SIG-M5 treated with dmso at 0.1 percent for 504 hours (cell line): ENCODE results near the gene SF3A1.

Experiments
- DNase-seq: peaks from one replicate; lab custom pipeline; 2025; ENCODE audit not compliant: unreplicated experiment; lab: John Stamatoyannopoulos, UW

Gene SF3A1

DNA sequence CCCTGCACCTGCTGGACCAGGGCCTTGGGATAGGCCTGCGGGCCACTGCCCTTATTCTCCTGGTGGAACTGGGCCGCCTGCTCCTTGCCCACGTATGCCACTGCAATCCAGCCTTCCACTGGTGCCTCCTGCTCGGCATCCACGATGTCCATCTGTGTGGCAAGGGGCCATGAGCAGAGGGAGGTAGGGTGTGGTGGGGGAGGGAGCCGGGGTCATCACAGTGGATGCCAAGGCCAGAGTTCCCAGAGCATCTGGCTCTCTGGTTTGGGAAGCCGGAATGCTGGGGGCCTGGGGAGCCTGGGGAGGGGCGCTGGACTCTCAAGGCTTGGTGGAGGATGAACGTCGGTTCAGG, 29.9 kb upstream of the SF3A1 start:
- DNase-seq, result no peak

DNA sequence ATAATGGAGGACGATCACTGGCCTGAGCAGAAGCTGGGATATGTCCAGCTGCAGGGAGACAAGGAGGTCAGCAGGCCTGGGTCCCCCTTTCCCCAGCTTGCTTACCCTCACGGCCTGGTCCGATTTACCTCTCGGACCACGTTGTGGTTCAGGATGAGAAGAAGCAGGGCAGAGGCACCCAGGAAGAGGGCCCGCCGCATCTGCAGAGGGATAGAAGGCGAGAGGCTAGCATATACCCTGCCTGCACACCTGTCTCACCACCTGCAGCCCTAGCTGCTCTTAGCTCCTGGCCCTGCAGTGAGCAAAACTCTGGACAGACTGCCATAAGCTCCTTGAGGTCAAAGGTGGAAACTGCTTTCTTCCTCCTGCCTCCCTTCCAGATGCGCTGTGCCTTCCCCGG, 29.2 kb upstream of the SF3A1 start:
- no peak for DNase-seq

DNA sequence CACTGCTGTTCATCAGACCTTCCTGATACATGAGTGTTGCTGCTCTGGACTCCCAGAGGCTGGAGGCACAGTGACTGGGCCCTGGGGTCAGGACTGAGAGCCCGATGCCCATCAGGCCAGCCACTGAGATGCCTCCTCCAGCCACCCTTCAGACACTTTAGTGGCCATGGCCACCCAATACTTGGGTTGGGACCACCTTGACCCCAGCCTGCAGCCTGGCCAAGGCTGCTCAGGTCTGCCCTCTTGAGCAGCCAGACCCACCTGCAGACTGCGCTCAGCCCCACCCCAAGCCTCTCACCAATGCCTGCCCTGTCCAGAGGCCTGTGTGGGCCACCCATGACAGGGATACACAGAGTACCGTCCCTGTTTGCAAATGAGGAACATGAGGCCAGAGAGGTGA, 26.4 kb upstream of the SF3A1 start:
- no peak for DNase-seq

DNA sequence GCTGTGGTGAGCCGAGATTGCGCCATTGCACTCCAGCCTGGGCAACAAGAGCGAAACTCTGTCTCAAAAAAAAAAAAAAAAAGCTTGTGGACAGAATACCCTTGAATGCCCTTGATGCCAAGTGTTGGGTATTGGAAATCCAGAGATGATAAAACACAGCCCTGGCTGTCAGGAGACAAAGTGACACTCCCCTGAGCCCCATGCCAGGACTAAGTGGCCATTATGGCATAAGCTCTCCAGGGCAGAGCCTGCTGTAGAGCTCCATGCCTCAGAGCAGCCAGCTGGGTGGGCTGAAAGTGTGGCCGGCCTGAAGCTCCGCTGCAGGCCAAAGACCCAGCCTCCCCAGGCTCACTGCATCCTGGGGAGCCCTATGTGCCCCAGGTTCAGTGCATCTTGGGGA, 25.6 kb upstream of the SF3A1 start:
- no peak for DNase-seq

DNA sequence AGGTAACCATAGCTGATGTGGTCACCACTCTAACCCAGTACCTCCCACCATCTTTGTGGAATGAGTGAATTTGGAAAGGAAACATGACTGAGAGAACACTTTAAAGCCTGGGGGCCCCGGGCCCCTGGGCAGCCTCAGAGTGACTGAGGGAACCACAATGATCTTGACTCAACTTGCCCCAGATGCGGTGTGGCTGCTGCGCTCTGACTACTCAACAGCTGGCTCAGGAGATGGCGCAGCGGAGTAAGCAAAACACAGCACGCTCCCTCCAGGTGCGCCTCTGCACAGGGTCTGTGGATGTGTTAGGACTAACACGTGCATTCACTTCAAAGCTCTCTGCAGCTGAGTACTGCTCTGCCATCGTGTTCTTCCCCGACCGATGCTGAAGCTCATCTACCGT, 24.6 kb upstream of the SF3A1 start:
- DNase-seq, result no peak

DNA sequence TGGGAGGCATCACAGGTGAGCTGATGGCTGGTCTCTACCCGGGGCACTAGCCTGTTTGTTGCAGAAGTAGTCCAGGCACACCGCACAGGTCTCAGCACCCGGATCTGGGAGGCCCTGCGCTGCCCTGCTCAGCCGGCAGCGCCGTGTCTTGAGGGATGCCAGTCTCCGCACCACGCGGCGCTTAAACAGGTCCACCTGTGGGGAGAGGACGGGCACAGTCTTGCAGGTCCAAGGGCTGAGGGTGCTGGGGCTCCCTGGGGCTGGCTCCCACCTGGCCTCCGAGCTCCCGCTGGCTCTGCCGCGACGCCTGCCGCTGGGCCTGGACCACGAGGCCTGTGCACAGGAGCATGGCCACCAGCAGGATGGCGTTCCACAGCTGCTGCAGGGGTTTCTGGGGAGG, 23.3 kb upstream of the SF3A1 start:
- no peak for DNase-seq

DNA sequence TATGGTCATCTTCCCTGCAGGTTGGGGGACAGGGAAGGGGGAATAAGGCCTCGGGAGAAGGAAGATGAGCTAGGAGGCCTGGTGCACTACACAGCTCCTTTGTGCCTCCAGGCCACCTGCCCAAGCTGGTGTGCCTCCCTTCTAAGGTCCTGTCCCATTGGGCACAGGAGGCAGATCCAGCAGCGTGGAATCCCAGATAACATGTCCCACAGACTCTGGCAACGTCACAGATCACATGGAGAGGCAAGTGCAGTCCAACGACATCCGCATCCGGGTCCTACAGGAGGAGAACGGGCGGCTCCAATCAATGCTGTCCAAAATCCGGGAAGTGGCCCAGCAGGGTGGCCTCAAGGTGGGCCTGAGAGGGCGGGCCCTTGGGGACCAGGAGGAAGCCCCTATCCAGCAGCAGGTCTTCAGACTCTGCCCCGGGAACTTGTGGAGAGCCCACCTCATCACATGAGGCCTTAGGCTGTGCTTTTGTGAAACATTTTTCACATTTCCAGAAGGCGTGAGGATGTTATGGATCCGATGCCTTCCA, 18.7 kb upstream of the SF3A1 start:
- DNase-seq, result no peak

DNA sequence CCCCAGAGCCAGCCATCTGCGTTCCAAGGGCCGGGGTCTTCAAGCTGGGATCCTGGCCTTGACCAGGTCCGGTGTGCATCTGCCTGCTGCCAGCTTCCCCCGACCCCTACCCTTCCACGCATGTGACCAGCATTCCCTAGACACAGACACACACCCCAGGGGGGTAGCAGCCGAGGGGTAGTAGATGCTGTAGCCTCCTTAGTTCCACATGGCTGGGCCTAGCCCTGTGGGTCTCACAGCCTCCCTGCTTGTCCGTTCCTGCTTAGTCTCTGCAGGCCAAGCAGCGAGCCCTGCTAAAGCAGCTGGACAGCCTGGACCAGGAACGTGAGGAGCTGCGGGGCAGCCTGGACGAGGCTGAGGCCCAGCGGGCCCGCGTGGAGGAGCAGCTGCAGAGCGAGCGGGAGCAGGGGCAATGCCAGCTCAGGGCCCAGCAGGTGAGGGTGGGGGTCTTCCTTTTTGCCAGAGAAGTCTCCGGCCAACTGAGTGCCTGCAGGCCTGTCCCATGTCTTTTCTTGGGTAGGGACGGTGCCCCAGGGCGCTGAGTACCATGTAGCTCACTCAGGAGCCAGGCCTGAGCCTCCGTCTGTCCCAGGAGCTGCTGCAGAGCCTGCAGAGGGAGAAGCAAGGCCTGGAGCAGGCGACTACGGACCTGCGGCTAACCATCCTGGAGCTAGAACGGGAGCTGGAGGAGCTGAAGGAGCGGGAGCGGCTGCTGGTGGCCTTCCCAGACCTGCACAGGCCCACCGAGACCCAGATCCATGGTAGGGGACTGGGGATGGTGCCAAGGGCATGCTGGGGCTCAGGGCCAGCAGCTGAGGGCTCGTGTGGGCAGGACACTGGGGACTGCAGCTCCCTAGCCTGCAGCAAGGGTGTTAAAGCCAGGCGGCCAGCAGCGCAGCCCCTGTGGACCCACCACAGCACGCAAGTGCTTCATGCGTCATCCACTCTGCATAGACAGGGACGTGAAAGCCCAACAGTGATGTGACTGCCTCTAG, 16.9 kb upstream of the SF3A1 start:
- no peak for DNase-seq

DNA sequence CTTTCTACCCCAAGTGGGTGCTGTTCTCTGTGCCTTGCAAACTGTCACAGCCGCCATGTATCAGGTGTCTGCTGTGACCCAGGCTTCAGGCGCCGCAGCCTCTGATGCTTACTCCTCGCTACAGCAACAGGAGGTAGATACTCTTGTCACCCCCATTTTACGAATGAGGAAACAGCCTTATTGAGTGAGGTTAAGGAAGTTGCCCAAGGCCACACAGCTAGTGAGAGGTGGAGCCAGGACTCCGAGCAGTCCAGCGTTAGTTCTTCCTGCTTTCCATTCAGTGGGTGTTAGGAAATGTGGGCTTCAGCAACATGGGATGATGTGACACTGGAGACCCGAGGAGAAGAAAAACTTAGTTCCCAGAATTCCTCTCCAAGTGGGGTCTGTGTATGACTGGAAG, 16.2 kb upstream of the SF3A1 start:
- peak; percentile 68 for DNase-seq

DNA sequence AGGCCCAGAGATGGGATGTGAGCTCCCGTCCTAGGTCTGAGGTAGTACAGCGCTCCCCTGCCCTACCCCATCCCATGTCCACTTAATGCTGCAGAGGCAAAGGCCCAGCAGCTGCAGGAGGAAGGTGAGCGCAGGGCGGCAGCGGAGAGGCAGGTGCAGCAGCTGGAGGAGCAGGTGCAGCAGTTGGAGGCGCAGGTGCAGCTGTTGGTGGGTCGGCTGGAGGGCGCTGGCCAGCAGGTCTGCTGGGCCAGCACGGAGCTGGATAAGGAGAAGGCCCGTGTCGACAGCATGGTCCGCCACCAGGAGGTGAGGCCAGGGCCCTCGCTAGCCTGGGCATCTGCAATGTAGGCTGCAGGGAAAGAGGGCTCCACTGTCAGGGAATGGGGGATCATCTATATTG, 15.3 kb upstream of the SF3A1 start:
- DNase-seq, result no peak

DNA sequence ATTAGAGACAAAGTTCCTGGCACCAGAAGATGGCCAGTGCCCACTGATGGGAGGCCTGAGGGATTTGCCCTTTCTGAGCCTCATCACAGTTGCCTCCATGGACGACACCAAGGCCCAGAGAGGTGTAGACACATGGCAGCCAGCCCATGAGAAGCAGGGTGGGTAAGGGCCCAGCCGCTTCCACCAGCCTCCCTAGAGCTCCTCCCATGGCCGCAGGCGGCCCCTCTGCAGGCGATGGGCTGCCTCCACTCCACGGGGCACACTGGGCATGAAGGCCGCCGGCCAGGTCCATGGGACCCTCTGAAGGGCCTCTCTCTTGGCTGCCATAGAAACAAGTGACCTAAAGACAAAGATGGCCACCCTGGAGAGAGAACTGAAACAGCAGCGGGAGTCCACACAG, 14.6 kb upstream of the SF3A1 start:
- DNase-seq, result no peak

DNA sequence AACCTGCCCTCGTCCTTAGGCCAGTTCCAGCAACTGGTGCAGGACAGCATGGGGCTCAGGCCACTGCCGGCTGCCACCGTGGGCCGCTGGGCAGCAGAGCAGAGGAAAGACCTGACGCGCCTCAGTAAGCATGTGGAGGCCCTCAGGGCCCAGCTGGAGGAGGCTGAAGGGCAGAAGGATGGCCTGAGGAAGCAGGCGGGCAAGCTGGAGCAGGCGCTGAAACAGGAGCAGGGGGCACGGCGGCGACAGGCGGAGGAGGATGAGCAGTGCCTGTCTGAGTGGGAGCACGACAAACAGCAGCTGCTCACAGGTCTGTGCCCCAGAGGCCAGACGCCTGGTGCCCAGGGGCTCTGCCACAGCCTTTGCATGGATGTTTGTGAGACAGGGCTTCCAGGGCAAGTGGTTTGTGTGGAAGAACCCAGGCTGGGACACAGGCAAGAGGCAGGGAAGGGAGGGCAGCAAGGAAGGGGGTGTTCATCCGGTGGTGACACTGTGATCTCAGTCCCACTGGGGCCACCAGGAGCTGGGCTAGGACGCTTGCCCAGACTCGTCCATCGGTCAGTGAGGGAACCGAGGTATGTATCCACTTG, 14.0 kb upstream of the SF3A1 start:
- no peak for DNase-seq

DNA sequence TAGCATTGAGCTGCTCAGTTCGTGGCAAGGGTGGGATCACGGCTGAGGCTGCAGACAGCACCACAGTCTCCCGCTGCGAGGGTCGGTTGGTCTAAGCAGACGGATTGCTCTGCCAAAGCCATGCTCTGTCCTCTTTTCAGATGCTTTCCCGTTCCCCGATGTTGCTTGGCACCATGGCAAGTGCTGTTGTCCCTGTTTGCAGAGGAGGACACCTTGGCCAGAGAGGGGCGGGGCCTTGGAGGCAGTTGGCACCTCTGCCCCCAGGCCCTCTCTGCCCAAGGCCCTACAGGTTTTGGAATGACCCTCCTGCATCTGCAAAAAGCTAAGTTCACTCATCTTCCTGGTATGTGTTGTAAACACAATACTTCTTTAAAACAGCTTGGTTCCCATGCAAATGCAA, 11.7 kb upstream of the SF3A1 start:
- DNase-seq, result no peak

DNA sequence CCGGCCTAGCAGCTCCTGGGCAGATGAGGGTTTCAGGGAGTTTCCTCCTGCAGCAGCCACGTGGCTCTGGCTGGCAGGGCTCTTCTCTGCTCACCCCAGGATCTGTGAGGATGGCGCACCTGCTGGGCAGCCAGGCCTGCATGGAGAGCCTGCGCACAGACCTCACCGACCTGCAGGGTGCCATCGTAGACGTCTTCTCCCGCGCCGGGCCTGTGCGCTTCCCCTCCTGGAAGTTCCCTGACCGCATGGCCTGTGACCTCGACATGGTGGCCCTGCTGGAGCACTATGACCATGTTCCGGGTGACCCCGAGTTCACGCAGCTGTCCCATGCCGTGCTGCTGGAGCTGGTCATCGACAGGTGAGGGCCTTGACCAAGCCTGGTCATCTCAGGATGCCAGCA, 9.2 kb upstream of the SF3A1 start:
- DNase-seq, result no peak

DNA sequence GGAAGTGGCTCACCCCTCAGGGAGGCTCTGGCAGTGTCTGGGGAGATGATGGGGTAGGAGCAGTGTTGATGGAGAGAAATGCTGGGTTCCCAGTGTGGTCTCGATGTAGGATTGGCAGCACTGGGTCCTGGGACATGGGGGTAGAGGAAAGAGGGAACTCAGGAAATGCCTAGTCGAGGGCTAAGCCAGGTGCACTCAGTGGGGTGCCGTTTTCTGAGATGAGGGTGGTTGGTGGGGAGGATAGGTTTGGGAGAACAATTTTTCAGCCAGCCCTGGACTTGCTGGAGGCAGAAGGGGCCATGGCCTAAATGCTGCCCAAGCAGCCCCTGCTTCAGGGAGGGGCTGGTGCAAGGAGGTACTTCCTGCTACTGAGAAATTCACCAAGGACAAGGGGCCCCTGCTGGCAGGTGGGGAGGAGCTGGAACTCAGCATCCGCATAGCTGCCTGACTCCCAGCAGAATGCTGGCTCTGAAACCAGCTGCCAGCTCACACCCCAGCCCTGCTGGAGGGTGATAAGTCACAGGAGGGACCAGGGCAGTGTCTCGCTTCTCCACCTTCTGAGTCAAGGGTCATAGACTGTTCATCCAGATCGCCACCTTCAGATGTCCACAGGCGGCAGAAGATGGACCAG, 6.1 kb upstream of the SF3A1 start:
- no peak for DNase-seq

DNA sequence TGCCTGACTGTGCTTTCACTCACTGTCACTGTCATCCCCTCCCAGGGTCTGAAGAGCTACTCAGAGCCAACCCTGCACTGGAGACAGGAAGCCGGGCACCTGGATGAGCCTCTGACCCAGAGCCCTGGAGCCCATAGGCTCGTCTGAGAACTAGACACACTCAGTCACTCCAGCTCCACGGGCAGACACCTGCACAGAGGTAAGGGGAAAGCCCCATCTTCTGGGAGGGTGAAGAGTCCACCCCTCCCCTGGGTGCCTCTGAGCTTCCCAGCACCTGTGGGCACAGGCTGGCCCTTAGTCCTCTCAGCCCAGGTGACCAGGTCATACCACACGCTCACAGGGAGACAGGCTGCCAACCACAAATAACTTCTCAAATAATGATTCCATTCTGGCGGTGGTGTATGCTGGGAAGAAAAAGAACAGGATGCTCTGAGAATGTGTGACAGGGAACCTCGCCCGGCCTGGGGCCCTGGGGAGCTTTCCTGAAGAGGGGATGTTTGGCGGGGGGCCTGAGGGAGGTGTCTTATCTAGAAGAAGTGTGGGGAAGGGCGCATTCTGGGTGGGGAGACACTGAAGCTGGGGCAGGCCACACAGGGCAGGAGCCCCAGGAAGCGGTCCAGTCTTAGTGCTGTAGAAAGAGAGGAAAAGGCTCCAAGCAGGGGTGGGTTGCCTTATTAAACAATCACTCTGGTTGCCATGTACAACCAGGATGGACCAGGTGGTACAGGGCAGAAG, 5.4 kb upstream of the SF3A1 start:
- no peak for DNase-seq

DNA sequence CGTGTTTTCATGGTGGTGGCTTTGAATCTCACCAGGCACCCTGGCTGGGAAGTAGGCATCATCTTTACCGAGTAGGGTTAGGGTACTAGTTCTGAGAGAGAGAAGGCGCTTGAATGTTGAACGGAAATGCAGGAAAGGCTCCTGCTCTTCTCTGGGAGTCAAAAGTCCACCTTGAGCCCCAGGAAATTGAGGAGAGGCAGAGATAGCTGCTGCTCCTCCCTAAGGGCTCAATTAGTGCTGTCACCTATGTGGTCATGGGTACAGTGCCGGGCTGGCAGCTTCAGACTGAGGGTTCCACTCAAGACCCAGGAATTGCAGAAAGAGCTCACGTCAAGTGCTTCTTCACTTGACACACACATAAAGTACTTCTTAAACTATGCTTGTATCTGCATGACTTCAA, 1.8 kb upstream of the SF3A1 start:
- no peak for DNase-seq

DNA sequence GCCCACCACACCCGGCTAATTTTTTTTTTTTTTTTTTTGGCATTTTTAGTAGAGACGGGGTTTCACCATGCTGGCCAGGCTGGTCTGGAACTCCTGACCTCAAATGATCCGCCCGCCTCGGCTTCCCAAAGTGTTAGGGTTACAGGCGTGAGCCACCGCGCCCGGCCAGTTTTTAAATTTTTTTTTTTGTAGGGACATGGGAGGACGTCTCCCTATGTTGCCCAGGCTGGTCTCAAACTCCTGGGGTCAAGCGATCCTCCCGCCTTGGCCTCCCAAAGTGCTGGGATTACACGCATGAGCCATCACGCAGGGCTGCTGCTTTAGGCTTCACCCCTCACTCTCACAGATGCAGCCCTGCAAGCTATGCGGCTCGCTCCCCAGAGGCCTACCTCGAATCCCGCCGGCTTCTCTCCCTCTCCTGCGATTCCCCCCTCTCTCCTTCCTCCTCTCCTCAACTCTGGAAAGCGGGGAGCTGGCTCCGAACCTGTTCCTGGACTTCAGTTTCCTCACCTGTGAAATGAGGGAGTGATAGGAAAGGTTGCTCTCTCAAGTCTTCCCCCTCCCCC, 1.0 kb upstream of the SF3A1 start:
- no peak for DNase-seq

DNA sequence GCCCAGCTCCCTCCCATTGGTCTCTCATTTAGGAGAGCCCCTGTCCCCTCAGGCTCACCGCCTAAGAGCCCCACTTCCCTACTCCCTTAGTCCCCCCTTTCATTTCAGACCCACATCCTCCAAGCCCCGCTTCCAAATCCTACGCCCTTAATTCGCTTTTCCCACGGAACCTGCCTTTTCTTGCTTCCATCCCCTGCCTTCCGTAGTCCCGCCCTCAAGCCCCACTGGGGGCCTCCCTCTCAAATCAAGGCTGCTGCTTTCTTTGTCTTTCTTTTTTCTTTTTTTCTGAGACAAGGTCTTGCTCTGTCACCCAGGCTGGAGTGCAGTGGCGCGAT, 509 bp upstream of the SF3A1 start:
- DNase-seq, result no peak

DNA sequence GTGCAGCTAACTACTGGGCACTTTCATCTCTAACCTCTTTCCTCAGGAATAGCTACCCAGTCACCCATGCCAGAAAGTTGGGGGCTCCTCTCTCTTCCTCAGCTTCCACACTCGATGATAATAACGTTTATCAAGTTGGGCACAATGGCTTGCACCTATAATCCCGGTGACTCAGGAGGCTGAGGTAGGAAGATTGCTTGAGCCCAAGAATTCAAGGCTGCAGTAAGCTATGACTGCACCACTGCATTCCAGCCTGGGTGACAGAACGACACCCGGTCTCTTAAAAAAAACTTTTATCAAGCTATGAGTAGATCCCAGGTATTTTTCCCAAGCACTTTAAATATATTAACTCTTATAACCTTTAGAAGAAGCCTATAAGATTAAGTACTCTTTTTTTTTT, 2.0 kb downstream of the SF3A1 start:
- no peak for DNase-seq

DNA sequence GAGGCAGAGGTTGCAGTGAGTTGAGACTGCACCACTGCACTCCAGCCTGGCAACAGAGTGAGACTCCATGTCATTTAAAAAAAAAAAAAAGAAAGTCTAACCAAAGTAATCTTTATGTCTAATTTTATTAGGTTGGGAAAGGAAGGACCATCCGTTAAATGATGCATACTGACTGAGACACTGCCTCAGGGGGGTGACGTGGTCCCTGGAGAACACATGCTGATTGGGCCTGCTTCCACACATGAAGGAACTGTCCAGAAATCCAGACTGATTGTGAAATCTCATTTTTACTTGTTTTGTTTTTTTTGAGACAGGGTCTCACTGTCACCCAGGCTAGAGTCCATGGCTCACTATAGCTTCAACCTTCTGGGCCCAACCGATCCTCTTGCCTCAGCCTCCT, 5.5 kb downstream of the SF3A1 start:
- no peak for DNase-seq
